B cell (primary cell): Measurements from ENCODE around the gene PANK1. TPM values are rescaled to one million over a fixed set of nuclear protein-coding genes. Genes with fewer than 3 reads are reported as not detected.

Experiments used
- ATAC-seq: fragments of 200-7000 bp; cut with Tn5 transposase; one replicate; pipeline ENCODE4 v1.10.0; 2021; ENCODE audit warnings: low read depth, mild to moderate bottlenecking, moderate number of reproducible peaks, moderate library complexity
- CTCF ChIA-PET: fragments of 350-600 bp; sonication (Branson Sonifier 250); formaldehyde crosslinking; loops from one replicate; lab custom pipeline; 2021; ENCODE audit warnings: antibody characterized with exemption, inconsistent platforms; lab: Charles Lee
- POLR2A ChIA-PET: fragments of 350-600 bp; sonication (Branson Sonifier 250); formaldehyde crosslinking; loops from one replicate; lab custom pipeline; 2021; ENCODE audit warnings: antibody characterized with exemption; lab: Charles Lee
- DNase-seq: peaks from one replicate; pipeline ENCODE4 v3.0.0; 2013
- H2AFZ ChIP-seq: 2 replicates; pipeline ENCODE4 v1.6.1; 2012; ENCODE audit warnings: mild to moderate bottlenecking, low read depth, low read length; ENCODE audit not compliant: insufficient read depth, poor library complexity, severe bottlenecking
- H3K27ac ChIP-seq, 2 donors: 1 replicate in 1 of 2; 2 replicates in 1 of 2; pipeline ENCODE4 v1.5.1; 2012 to 2013; ENCODE audit warnings: low read length in 2 of 2, mild to moderate bottlenecking in 2 of 2, moderate library complexity in 1 of 2
- H3K27me3 ChIP-seq, 4 experiments: fragments of 200-600 bp in 1 of 4; sonication (generic) in 1 of 4; replicated peaks in 1 of 4; 1 replicate in 2 of 4; 2 replicates in 2 of 4; pipeline versions ENCODE4 v1.6.1 to v1.7.0; 2013 to 2016; ENCODE audit warnings: low read length in 3 of 4, mild to moderate bottlenecking in 2 of 4, mixed read lengths in 1 of 4, moderate library complexity in 1 of 4; ENCODE audit not compliant: insufficient read depth in 4 of 4, control insufficient read depth in 3 of 4; ENCODE audit errors: control extremely low read depth in 1 of 4
- H3K36me3 ChIP-seq, 2 experiments: replicated peaks in 1 of 2; 1 replicate in 1 of 2; 2 replicates in 1 of 2; pipeline versions ENCODE4 v1.6.1 to v1.7.1; 2013; ENCODE audit warnings: low read length in 1 of 2; ENCODE audit not compliant: insufficient read depth in 2 of 2, control insufficient read depth in 1 of 2; ENCODE audit errors: control extremely low read depth in 1 of 2, extremely low read depth in 1 of 2
- H3K4me1 ChIP-seq, 2 donors: fragments of 200-600 bp in 1 of 2; sonication (generic) in 1 of 2; 1 replicate in 1 of 2; 2 replicates in 1 of 2; pipeline versions ENCODE4 v1.5.1 to v1.6.1; 2013 to 2017; ENCODE audit warnings: low read length in 2 of 2; ENCODE audit not compliant: control insufficient read depth in 2 of 2, insufficient read depth in 2 of 2
- H3K4me2 ChIP-seq: replicated peaks from 2 replicates; pipeline ENCODE3; 2012; ENCODE audit warnings: mild to moderate bottlenecking, low read depth, low read length; ENCODE audit not compliant: poor library complexity, severe bottlenecking
- H3K4me3 ChIP-seq, 5 experiments: fragments of 200-600 bp in 1 of 5; sonication (generic) in 1 of 5; 1 replicate in 3 of 5; 2 replicates in 2 of 5; pipeline versions ENCODE4 v1.5.1 to v1.7.0; 2011 to 2016; ENCODE audit warnings: low read length in 4 of 5, mild to moderate bottlenecking in 4 of 5, low read depth in 2 of 5, control low read depth in 1 of 5, moderate library complexity in 1 of 5; ENCODE audit not compliant: insufficient read depth in 1 of 5; ENCODE audit errors: control extremely low read depth in 1 of 5, extremely low read depth in 1 of 5
- H3K79me2 ChIP-seq: fragments of 200-600 bp; sonication (generic); one replicate; pipeline ENCODE4 v1.6.0; 2016; ENCODE audit warnings: low read length; ENCODE audit not compliant: control insufficient read depth, insufficient read depth
- H3K9ac ChIP-seq: fragments of 200-600 bp; sonication (generic); 2 replicates; pipeline ENCODE4 v1.6.1; 2017; ENCODE audit warnings: mild to moderate bottlenecking, low read length, moderate library complexity
- H3K9me3 ChIP-seq, 3 donors: one replicate each; pipeline versions ENCODE4 v1.6.1 to v1.7.1; 2013; ENCODE audit warnings: low read length in 2 of 3; ENCODE audit not compliant: control insufficient read depth in 2 of 3, insufficient read depth in 1 of 3; ENCODE audit errors: control extremely low read depth in 1 of 3
- H4K20me1 ChIP-seq: 2 replicates; pipeline ENCODE4 v1.6.0; 2012; ENCODE audit warnings: mild to moderate bottlenecking, low read length; ENCODE audit not compliant: insufficient read depth, control insufficient read depth, poor library complexity, severe bottlenecking
- H3K27ac Mint-ChIP-seq: one replicate; pipeline ENCODE4 v1.8.0; 2021; ENCODE audit warnings: mixed read lengths
- H3K27me3 Mint-ChIP-seq: one replicate; pipeline ENCODE4 v1.8.0; 2021; ENCODE audit warnings: mixed read lengths
- H3K4me1 Mint-ChIP-seq: one replicate; pipeline ENCODE4 v1.8.0; 2021; ENCODE audit warnings: mixed read lengths
- H3K4me3 Mint-ChIP-seq: one replicate; pipeline ENCODE4 v1.8.0; 2021; ENCODE audit warnings: mixed read lengths
- H3K9me3 Mint-ChIP-seq: one replicate; pipeline ENCODE4 v1.8.0; 2022; ENCODE audit warnings: mixed read lengths; ENCODE audit not compliant: insufficient read depth
- EZH2 ChIP-seq: IDR thresholded peaks from 2 replicates; pipeline ENCODE4 v1.6.1; 2012; ENCODE audit warnings: borderline replicate concordance, low read depth, mild to moderate bottlenecking, moderate library complexity, low read length; ENCODE audit not compliant: insufficient read depth, poor library complexity, severe bottlenecking
- WGBS: methylation state at CpG from one replicate; pipeline ENCODE4 v1.1.5; 2013; ENCODE audit warnings: missing lambda C conversion rate; ENCODE audit not compliant: insufficient coverage; 5-methylcytosine and 5-hydroxymethylcytosine counted together
- intact Hi-C: fragments of 100-400 bp; cut with micrococcal nuclease; formaldehyde crosslinking; loops from one replicate; pipeline ENCODE4 v1.10.0; 2022
- polyA plus RNA-seq: library from polyadenylated mRNA; depleted of rRNA; stranded (reverse); fragments of >200 nt; gene quantifications from 2 replicates; pipeline ENCODE4 v1.2.3, GENCODE V29; 2012
- total RNA-seq, 2 donors: library from RNA; stranded (reverse); fragments of 120-200 nt in 1 of 2; gene quantifications; 1 replicate in 1 of 2; 2 replicates in 1 of 2; pipeline versions ENCODE4 v1.2.3 to v1.2.4, GENCODE V29; 2013 to 2022
- TF ChIP-seq, protein P1 (sequence below): fragments of 200-600 bp; IDR thresholded peaks from one replicate; pipeline ENCODE4 v1.8.0; 2022; ENCODE audit warnings: antibody characterized with exemption, mild to moderate bottlenecking

The PANK1 gene
- total and polyA plus RNA-seq, 2 donors (not counting 1 experiment from before 2014, with no cell fraction given) = 0.31 to 2.9 TPM

DNA sequence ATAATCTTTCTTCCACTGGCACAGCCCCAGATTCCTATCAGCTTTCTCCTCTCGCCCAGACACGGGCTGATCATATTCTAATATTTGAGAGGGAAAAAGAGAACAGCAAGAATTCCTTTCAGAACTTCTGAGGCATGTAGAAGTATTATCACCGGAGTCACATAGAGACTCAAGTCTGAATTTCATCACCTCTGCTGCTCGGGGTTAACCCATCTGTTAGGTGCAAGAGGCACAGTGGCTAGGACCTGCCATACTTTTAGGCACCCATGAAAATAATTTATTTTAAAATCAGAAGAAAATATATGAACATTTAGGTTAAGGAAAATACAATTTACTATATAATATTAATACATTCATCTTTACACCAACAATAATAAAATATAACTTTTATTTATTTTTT, 21.0 kb downstream of the PANK1 start:
- WGBS = no CpG with 5 or more reads among the region's 4 CpGs

GRCh38 chr10:89622151-89622550, 22.9 kb downstream of the PANK1 start:
- DNase-seq (no peak), ATAC-seq (no peak)
- Histone ChIP-seq H3K9ac (no peak overlapping the region), H3K9me3 (peaks cover 2 to 26% (median 18%) of the 10 kb centered on the region in 3 donors), H3K4me2 (no peak overlapping the region), H2AFZ (no peak overlapping the region), H4K20me1 (no peaks in the 10 kb centered on the region), H3K4me3 (no peak overlapping the region), H3K79me2 (no peaks in the 10 kb centered on the region), H3K27ac (no peak overlapping the region), H3K27me3 (no peaks in the 10 kb centered on the region), H3K4me1 (no peaks in the 10 kb centered on the region), H3K36me3 (no peaks in the 10 kb centered on the region)
- ChIA-PET POLR2A (no interaction called here), CTCF (no interaction called here)
- TF ChIP-seq, protein P1, sequence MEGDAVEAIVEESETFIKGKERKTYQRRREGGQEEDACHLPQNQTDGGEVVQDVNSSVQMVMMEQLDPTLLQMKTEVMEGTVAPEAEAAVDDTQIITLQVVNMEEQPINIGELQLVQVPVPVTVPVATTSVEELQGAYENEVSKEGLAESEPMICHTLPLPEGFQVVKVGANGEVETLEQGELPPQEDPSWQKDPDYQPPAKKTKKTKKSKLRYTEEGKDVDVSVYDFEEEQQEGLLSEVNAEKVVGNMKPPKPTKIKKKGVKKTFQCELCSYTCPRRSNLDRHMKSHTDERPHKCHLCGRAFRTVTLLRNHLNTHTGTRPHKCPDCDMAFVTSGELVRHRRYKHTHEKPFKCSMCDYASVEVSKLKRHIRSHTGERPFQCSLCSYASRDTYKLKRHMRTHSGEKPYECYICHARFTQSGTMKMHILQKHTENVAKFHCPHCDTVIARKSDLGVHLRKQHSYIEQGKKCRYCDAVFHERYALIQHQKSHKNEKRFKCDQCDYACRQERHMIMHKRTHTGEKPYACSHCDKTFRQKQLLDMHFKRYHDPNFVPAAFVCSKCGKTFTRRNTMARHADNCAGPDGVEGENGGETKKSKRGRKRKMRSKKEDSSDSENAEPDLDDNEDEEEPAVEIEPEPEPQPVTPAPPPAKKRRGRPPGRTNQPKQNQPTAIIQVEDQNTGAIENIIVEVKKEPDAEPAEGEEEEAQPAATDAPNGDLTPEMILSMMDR = no peak
- TF ChIP-seq EZH2 = no peak
- Mint-ChIP-seq H3K27me3 (no peaks in the 10 kb centered on the region), H3K4me1 (peaks cover 3% of the 10 kb centered on the region), H3K9me3 (peaks cover 7% of the 10 kb centered on the region), H3K4me3 (no peak overlapping the region), H3K27ac (no peak overlapping the region)
- intact Hi-C loops = no loop called here

More for the DNA sequence above, 21.0 kb downstream of the PANK1 start:
- Histone ChIP-seq H3K27ac (no peak overlapping the region), H3K4me1 (no peaks in the 10 kb centered on the region), H2AFZ (no peak overlapping the region), H3K79me2 (no peaks in the 10 kb centered on the region), H3K9me3 (peaks cover 2 to 26% (median 18%) of the 10 kb centered on the region in 3 donors), H4K20me1 (no peaks in the 10 kb centered on the region), H3K9ac (no peak overlapping the region), H3K36me3 (no peaks in the 10 kb centered on the region), H3K4me3 (no peak overlapping the region), H3K4me2 (no peak overlapping the region), H3K27me3 (no peaks in the 10 kb centered on the region)
- Mint-ChIP-seq H3K4me1 (peaks cover 3% of the 10 kb centered on the region), H3K27me3 (no peaks in the 10 kb centered on the region), H3K27ac (no peak overlapping the region), H3K9me3 (peaks cover 4% of the 10 kb centered on the region), H3K4me3 (no peak overlapping the region)
- POLR2A ChIA-PET = no interaction called here
- DNase-seq (no peak), ATAC-seq (no peak)
- TF ChIP-seq, protein P1 = no peak
- TF ChIP-seq EZH2 = no peak
- CTCF ChIA-PET = no interaction called here
- intact Hi-C loops = no loop called here
